ENCODE results near the gene CDCA8.
"Not testable (repeated sequence)": the region's sequence is repeated elsewhere in the genome, so short reads cannot be mapped to it uniquely, and the experiment has no call there.

Gene CDCA8

GRCh38 chr1:37684182-37684581 is 8.1 kb upstream of the CDCA8 start:
- H3K9me3 Mint-ChIP-seq, H3K4me3 Mint-ChIP-seq, DNase-seq, H3K27me3 Mint-ChIP-seq: not testable (repeated sequence)
- H3K27ac Mint-ChIP-seq = peak overlapping the region; percentile 63
- peaks cover 75% of the 10 kb centered on the region for H3K36me3 Mint-ChIP-seq (ENCODE audit: low read depth)
- H3K4me1 Mint-ChIP-seq (ENCODE audit: low read depth) = peaks cover 20% of the 10 kb centered on the region

DNA sequence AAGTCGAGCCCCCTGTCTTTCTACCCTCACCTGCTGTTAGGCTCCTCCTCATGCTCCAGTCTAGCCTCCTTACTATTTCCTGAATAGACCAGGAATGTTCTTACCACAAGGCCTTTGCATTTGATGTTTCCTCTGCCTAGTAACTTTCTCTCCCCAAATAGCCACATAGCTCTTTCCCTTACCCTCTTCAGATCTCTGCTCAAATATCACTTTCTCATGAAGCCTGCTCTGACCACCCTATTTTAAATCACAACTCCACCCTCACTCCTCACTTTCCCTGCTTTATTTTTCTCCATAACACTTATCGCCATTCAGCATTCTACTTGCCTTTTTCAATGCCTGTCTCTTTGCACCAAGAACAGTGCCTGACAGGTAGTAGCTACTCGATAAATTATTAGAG is 6.6 kb upstream of the CDCA8 start:
- no peaks in the 10 kb centered on the region for H3K27me3 Mint-ChIP-seq
- H3K4me3 Mint-ChIP-seq = no peak overlapping the region
- H3K9me3 Mint-ChIP-seq = no peaks in the 10 kb centered on the region
- peaks cover 29% of the 10 kb centered on the region for H3K4me1 Mint-ChIP-seq (ENCODE audit: low read depth)
- no peak for DNase-seq
- peaks cover 84% of the 10 kb centered on the region for H3K36me3 Mint-ChIP-seq (ENCODE audit: low read depth)
- H3K27ac Mint-ChIP-seq = peak overlapping the region; percentile 16

DNA sequence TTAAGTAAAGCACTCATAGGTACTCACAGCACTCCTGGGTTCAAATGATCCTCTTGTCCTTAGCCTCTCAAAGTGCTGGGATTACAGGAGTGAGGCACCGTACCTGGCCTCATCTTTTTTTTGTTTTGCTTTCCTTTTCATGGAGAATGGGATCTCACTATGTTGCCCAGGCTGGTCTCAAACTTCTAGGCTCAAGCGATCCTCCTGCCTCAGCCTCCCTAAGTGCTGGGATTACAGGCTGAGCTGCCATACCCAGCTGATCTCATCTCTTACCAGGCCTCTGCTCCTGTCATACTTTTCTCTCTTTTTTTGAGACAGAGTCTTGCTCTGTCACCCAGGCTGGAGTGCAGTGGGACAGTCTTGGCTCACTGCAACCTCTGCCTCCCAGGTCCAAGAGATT is 4.6 kb upstream of the CDCA8 start:
- H3K27ac Mint-ChIP-seq = peak overlapping the region; percentile 88
- H3K36me3 Mint-ChIP-seq (ENCODE audit: low read depth) = peaks cover 77% of the 10 kb centered on the region
- H3K9me3 Mint-ChIP-seq, DNase-seq, H3K27me3 Mint-ChIP-seq: not testable (repeated sequence)
- H3K4me1 Mint-ChIP-seq (ENCODE audit: low read depth) = peaks cover 35% of the 10 kb centered on the region
- H3K4me3 Mint-ChIP-seq = peak overlapping the region; percentile 98

GRCh38 chr1:37688926-37689325 is 3.4 kb upstream of the CDCA8 start:
- Mint-ChIP-seq H3K4me3 (peak overlapping the region; percentile 98), H3K36me3 (ENCODE audit: low read depth) (peaks cover 66% of the 10 kb centered on the region)

GRCh38 chr1:37691497-37692077 is 729 bp upstream of the CDCA8 start:
- Mint-ChIP-seq H3K36me3 (ENCODE audit: low read depth) (peaks cover 62% of the 10 kb centered on the region), H3K9me3 (no peaks in the 10 kb centered on the region), H3K27ac (peak overlapping the region; percentile 97), H3K27me3 (no peaks in the 10 kb centered on the region), H3K4me1 (ENCODE audit: low read depth) (peaks cover 34% of the 10 kb centered on the region), H3K4me3 (peak overlapping the region; percentile 98)
- no peak for DNase-seq

More at GRCh38 chr1:37688926-37689325, 3.4 kb upstream of the CDCA8 start:
- H3K4me1 Mint-ChIP-seq (ENCODE audit: low read depth) = peaks cover 35% of the 10 kb centered on the region
- DNase-seq = no peak
- no peaks in the 10 kb centered on the region for H3K27me3 Mint-ChIP-seq
- H3K9me3 Mint-ChIP-seq = no peaks in the 10 kb centered on the region
- H3K27ac Mint-ChIP-seq = peak overlapping the region; percentile 97

- Mint-ChIP-seq H3K27ac (peak overlapping the region; percentile 97), H3K4me3 (peak overlapping the region; percentile 98), H3K27me3 (no peaks in the 10 kb centered on the region), H3K9me3 (no peaks in the 10 kb centered on the region), H3K36me3 (ENCODE audit: low read depth) (peaks cover 69% of the 10 kb centered on the region), H3K4me1 (ENCODE audit: low read depth) (peaks cover 32% of the 10 kb centered on the region)
- DNase-seq = no peak
Measured at GRCh38 chr1:37692834-37693175, 489 bp downstream of the CDCA8 start.

- no peak overlapping the region for H3K27ac Mint-ChIP-seq
- H3K36me3 Mint-ChIP-seq (ENCODE audit: low read depth) = peaks cover 79% of the 10 kb centered on the region
- H3K27me3 Mint-ChIP-seq = no peaks in the 10 kb centered on the region
- H3K4me3 Mint-ChIP-seq = no peak overlapping the region
- DNase-seq = no peak
- H3K4me1 Mint-ChIP-seq (ENCODE audit: low read depth) = peaks cover 12% of the 10 kb centered on the region
- no peaks in the 10 kb centered on the region for H3K9me3 Mint-ChIP-seq
Measured at GRCh38 chr1:37697090-37697489, 4.8 kb downstream of the CDCA8 start.

GRCh38 chr1:37697737-37698136 is 5.4 kb downstream of the CDCA8 start:
- DNase-seq = no peak
- H3K27ac Mint-ChIP-seq = no peak overlapping the region
- H3K4me1 Mint-ChIP-seq (ENCODE audit: low read depth) = peaks cover 12% of the 10 kb centered on the region
- H3K27me3 Mint-ChIP-seq = no peaks in the 10 kb centered on the region
- peaks cover 81% of the 10 kb centered on the region for H3K36me3 Mint-ChIP-seq (ENCODE audit: low read depth)
- no peak overlapping the region for H3K4me3 Mint-ChIP-seq
- no peaks in the 10 kb centered on the region for H3K9me3 Mint-ChIP-seq

DNA sequence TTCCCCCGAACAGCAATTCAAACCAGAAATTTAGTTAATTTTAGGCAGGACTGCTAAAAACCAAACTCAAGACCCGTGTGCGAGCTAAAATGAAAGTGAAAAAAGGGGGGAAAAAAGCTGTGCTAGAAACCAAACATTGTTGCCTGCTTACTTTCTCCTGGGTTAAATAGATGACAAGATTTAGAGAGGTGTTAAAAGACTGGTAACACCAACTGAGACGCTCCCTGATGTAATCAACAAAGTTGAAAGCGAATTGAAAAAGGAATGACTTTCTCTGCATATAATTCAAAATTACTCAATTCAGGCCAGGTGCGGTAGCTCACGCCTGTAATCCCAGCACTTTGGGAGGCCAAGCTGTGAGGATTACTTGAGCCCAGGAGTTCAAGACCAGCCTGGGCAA is 6.8 kb downstream of the CDCA8 start:
- Mint-ChIP-seq H3K4me3 (no peak overlapping the region), H3K27me3 (no peaks in the 10 kb centered on the region), H3K27ac (peak overlapping the region; percentile 34), H3K4me1 (ENCODE audit: low read depth) (peaks cover 12% of the 10 kb centered on the region), H3K36me3 (ENCODE audit: low read depth) (peaks cover 90% of the 10 kb centered on the region), H3K9me3 (no peaks in the 10 kb centered on the region)
- no peak for DNase-seq

- peaks cover 91% of the 10 kb centered on the region for H3K36me3 Mint-ChIP-seq (ENCODE audit: low read depth)
- H3K27ac Mint-ChIP-seq = no peak overlapping the region
- H3K9me3 Mint-ChIP-seq = no peaks in the 10 kb centered on the region
- no peak for DNase-seq
- H3K4me3 Mint-ChIP-seq = no peak overlapping the region
- H3K27me3 Mint-ChIP-seq = no peaks in the 10 kb centered on the region
- peaks cover 12% of the 10 kb centered on the region for H3K4me1 Mint-ChIP-seq (ENCODE audit: low read depth)
Measured at GRCh38 chr1:37701051-37701450, 8.7 kb downstream of the CDCA8 start.

- no peaks in the 10 kb centered on the region for H3K27me3 Mint-ChIP-seq
- no peak for DNase-seq
- H3K4me3 Mint-ChIP-seq = no peak overlapping the region
- peaks cover 12% of the 10 kb centered on the region for H3K4me1 Mint-ChIP-seq (ENCODE audit: low read depth)
- H3K9me3 Mint-ChIP-seq = no peaks in the 10 kb centered on the region
- H3K36me3 Mint-ChIP-seq (ENCODE audit: low read depth) = peaks cover 91% of the 10 kb centered on the region
- no peak overlapping the region for H3K27ac Mint-ChIP-seq
Measured at GRCh38 chr1:37703061-37703460, 10.7 kb downstream of the CDCA8 start.

- no peaks in the 10 kb centered on the region for H3K9me3 Mint-ChIP-seq
- H3K4me3 Mint-ChIP-seq = no peak overlapping the region
- no peaks in the 10 kb centered on the region for H3K4me1 Mint-ChIP-seq (ENCODE audit: low read depth)
- no peaks in the 10 kb centered on the region for H3K27me3 Mint-ChIP-seq
- no peak for DNase-seq
- peaks cover 93% of the 10 kb centered on the region for H3K36me3 Mint-ChIP-seq (ENCODE audit: low read depth)
- no peak overlapping the region for H3K27ac Mint-ChIP-seq
Measured at GRCh38 chr1:37704966-37705365, 12.7 kb downstream of the CDCA8 start.

- no peak for DNase-seq
Measured at GRCh38 chr1:37705399-37705798, 13.1 kb downstream of the CDCA8 start.

GRCh38 chr1:37708471-37708870 is 16.2 kb downstream of the CDCA8 start:
- H3K27me3 Mint-ChIP-seq = no peaks in the 10 kb centered on the region
- H3K9me3 Mint-ChIP-seq = no peaks in the 10 kb centered on the region
- H3K27ac Mint-ChIP-seq = no peak overlapping the region
- no peak overlapping the region for H3K4me3 Mint-ChIP-seq
- no peak for DNase-seq
- H3K4me1 Mint-ChIP-seq (ENCODE audit: low read depth) = no peaks in the 10 kb centered on the region
- peaks cover 66% of the 10 kb centered on the region for H3K36me3 Mint-ChIP-seq (ENCODE audit: low read depth)

More at GRCh38 chr1:37705399-37705798, 13.1 kb downstream of the CDCA8 start:
- Mint-ChIP-seq H3K27ac (no peak overlapping the region), H3K9me3 (no peaks in the 10 kb centered on the region), H3K27me3 (no peaks in the 10 kb centered on the region), H3K4me3 (no peak overlapping the region), H3K4me1 (ENCODE audit: low read depth) (no peaks in the 10 kb centered on the region), H3K36me3 (ENCODE audit: low read depth) (peaks cover 92% of the 10 kb centered on the region)

DNA sequence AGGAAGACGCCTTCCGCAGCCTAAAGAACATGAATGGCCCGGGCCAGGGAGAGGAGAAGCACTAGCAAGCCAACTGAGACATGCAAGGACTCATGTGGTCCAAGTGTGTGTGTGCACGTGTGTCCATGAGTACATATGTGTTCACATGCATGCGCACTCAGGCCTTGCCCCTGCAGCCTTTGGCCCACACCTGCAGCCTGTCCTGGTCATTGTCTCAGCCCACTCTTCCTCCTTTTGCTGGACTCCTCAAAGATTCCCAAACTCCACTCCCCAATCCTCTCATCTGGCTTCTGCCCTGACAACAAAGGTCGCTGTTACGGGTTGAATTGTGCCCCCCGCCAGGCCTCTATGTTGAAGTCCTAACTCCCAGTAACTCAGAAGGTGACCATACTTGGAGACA is 21.9 kb downstream of the CDCA8 start:
- Mint-ChIP-seq H3K27me3 (no peaks in the 10 kb centered on the region), H3K27ac (no peak overlapping the region), H3K4me3 (no peak overlapping the region), H3K4me1 (ENCODE audit: low read depth) (no peaks in the 10 kb centered on the region), H3K9me3 (no peaks in the 10 kb centered on the region), H3K36me3 (ENCODE audit: low read depth) (peaks cover 16% of the 10 kb centered on the region)
- no peak for DNase-seq

DNA sequence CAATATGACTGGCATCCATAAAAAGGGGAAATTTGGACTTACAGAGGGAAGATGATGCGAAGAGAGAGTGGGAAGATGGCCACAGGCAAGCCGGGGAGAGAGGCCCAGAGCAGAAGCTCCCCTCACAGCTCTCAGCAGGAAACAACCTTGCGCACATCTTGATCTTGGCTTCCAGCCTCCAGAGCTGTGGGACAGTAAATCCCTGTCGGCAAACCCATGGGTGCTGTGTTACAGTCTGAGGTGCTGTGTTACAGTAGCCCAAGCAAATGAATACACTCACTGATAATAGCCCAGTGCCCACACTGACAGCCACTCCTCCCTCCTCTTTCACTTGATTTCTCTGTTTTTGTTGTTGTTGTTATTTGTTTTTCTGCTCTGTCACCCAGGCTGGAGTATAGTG is 22.4 kb downstream of the CDCA8 start:
- no peaks in the 10 kb centered on the region for H3K9me3 Mint-ChIP-seq
- no peak for DNase-seq
- H3K36me3 Mint-ChIP-seq (ENCODE audit: low read depth) = peaks cover 12% of the 10 kb centered on the region
- no peak overlapping the region for H3K27ac Mint-ChIP-seq
- no peaks in the 10 kb centered on the region for H3K4me1 Mint-ChIP-seq (ENCODE audit: low read depth)
- H3K27me3 Mint-ChIP-seq = no peaks in the 10 kb centered on the region
- no peak overlapping the region for H3K4me3 Mint-ChIP-seq
